SK-N-SH treated with all-trans-retinoic acid at 6 μM for 48 hours (cell line): ENCODE results near the gene RASAL2.
A peak's percentile ranks its signal among the peaks of the same experiment; 100 is the strongest.

Experiments
- ATAC-seq: fragments of 200-7000 bp; cut with Tn5 transposase; 3 replicates; pipeline ENCODE4 v1.9.1; 2020; ENCODE audit warnings: mild to moderate bottlenecking, moderate library complexity
- BACH2 ChIP-seq: fragments of 250-450 bp; sonication (Bioruptor Pico); IDR thresholded peaks from 2 replicates; pipeline ENCODE4 v1.9.0; 2021; ENCODE audit warnings: mild to moderate bottlenecking, borderline replicate concordance
- CSDC2 ChIP-seq: fragments of 250-450 bp; sonication (Bioruptor Pico); IDR thresholded peaks from 2 replicates; pipeline ENCODE4 v1.5.0; 2020; ENCODE audit warnings: mild to moderate bottlenecking, moderate library complexity
- ESRRG ChIP-seq: fragments of 250-450 bp; sonication (Bioruptor Pico); IDR thresholded peaks from 2 replicates; pipeline ENCODE4 v1.6.1; 2021; ENCODE audit warnings: mild to moderate bottlenecking
- GLIS3 ChIP-seq: fragments of 250-450 bp; sonication (Bioruptor Pico); IDR thresholded peaks from 2 replicates; pipeline ENCODE4 v1.5.0; 2020; ENCODE audit warnings: mild to moderate bottlenecking, moderate library complexity
- ISL1 ChIP-seq: fragments of 250-450 bp; sonication (Bioruptor Pico); IDR thresholded peaks from 2 replicates; pipeline ENCODE4 v2.1.2; 2022; ENCODE audit warnings: mild to moderate bottlenecking, moderate library complexity
- OSR1 ChIP-seq: fragments of 250-450 bp; sonication (Bioruptor Pico); IDR thresholded peaks from 2 replicates; pipeline ENCODE4 v1.8.0; 2022; ENCODE audit warnings: moderate library complexity, mild to moderate bottlenecking, inconsistent platforms
- PATZ1 ChIP-seq: fragments of 250-450 bp; sonication (Bioruptor Pico); IDR thresholded peaks from 2 replicates; pipeline ENCODE4 v1.8.0; 2020; ENCODE audit warnings: mild to moderate bottlenecking, moderate library complexity, borderline replicate concordance
- POU6F1 ChIP-seq: fragments of 250-450 bp; sonication (Bioruptor Pico); IDR thresholded peaks from 2 replicates; pipeline ENCODE4 v1.8.0; 2021; ENCODE audit warnings: low read depth, mild to moderate bottlenecking, moderate library complexity, borderline replicate concordance
- PPARA ChIP-seq: fragments of 250-450 bp; sonication (Bioruptor Pico); IDR thresholded peaks from 2 replicates; pipeline ENCODE4 v1.5.0; 2020; ENCODE audit warnings: mild to moderate bottlenecking, borderline replicate concordance
- RARB ChIP-seq: fragments of 250-450 bp; sonication (Bioruptor Pico); IDR thresholded peaks from 2 replicates; pipeline ENCODE4 v1.8.0; 2021; ENCODE audit warnings: mild to moderate bottlenecking, moderate library complexity
- SNAI2 ChIP-seq: fragments of 250-450 bp; sonication (Bioruptor Pico); IDR thresholded peaks from 2 replicates; pipeline ENCODE4 v1.5.0; 2020; ENCODE audit warnings: mild to moderate bottlenecking, moderate library complexity
- TCF4 ChIP-seq: fragments of 250-450 bp; sonication (Bioruptor Pico); IDR thresholded peaks from 2 replicates; pipeline ENCODE4 v1.8.0; 2021; ENCODE audit warnings: mild to moderate bottlenecking, moderate library complexity, borderline replicate concordance
- TOX ChIP-seq: fragments of 250-450 bp; sonication (Bioruptor Pico); IDR thresholded peaks from 2 replicates; pipeline ENCODE4 v1.8.0; 2021; ENCODE audit warnings: mild to moderate bottlenecking, moderate library complexity, borderline replicate concordance
- ZFP3 ChIP-seq: fragments of 250-450 bp; sonication (Bioruptor Pico); IDR thresholded peaks from 2 replicates; pipeline ENCODE4 v1.5.0; 2020; ENCODE audit warnings: mild to moderate bottlenecking, moderate library complexity
- ZFP30 ChIP-seq: fragments of 450-650 bp; formaldehyde crosslinking; IDR thresholded peaks from 2 replicates; pipeline ENCODE4 v1.5.0; 2022; ENCODE audit warnings: mild to moderate bottlenecking, moderate library complexity
- ZNF565 ChIP-seq: fragments of 450-650 bp; formaldehyde crosslinking; conservative IDR thresholded peaks from 2 replicates; pipeline ENCODE4 v1.5.0; 2020; ENCODE audit warnings: low read depth, mild to moderate bottlenecking, moderate library complexity
- ZNF70 ChIP-seq: fragments of 450-650 bp; formaldehyde crosslinking; IDR thresholded peaks from 2 replicates; pipeline ENCODE4 v1.5.0; 2020; ENCODE audit warnings: mild to moderate bottlenecking, moderate library complexity
- ZNF8 ChIP-seq: fragments of 450-650 bp; formaldehyde crosslinking; IDR thresholded peaks from 2 replicates; pipeline ENCODE4 v1.5.0; 2020; ENCODE audit warnings: mild to moderate bottlenecking, moderate library complexity
- TF ChIP-seq, protein P1 (sequence below): fragments of 250-450 bp; sonication (Bioruptor Pico); IDR thresholded peaks from 2 replicates; pipeline ENCODE4 v1.5.1; 2021; ENCODE audit warnings: mild to moderate bottlenecking, moderate library complexity
- TF ChIP-seq, protein P2 (sequence below): fragments of 250-450 bp; sonication (Bioruptor Pico); IDR thresholded peaks from 2 replicates; pipeline ENCODE4 v1.5.1; 2020; ENCODE audit warnings: low read depth, mild to moderate bottlenecking, moderate library complexity
- TF ChIP-seq, protein P3 (sequence below): fragments of 250-450 bp; sonication (Bioruptor Pico); IDR thresholded peaks from 2 replicates; pipeline ENCODE4 v1.5.0; 2020; ENCODE audit warnings: mild to moderate bottlenecking, moderate library complexity

RASAL2 gene

GRCh38 chr1:178528953-178529335 is 435.0 kb downstream of the RASAL2 start:
- no peak for TF ChIP-seq ZNF8 (CRISPR knock-in tag)
- TF ChIP-seq, protein P1, sequence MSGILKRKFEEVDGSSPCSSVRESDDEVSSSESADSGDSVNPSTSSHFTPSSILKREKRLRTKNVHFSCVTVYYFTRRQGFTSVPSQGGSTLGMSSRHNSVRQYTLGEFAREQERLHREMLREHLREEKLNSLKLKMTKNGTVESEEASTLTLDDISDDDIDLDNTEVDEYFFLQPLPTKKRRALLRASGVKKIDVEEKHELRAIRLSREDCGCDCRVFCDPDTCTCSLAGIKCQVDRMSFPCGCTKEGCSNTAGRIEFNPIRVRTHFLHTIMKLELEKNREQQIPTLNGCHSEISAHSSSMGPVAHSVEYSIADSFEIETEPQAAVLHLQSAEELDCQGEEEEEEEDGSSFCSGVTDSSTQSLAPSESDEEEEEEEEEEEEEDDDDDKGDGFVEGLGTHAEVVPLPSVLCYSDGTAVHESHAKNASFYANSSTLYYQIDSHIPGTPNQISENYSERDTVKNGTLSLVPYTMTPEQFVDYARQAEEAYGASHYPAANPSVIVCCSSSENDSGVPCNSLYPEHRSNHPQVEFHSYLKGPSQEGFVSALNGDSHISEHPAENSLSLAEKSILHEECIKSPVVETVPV = no peak
- TF ChIP-seq OSR1 (CRISPR knock-in tag) = no peak
- TF ChIP-seq ZNF70 (CRISPR knock-in tag) = no peak
- no peak for TF ChIP-seq ZFP30 (CRISPR knock-in tag)
- no peak for TF ChIP-seq ZNF565 (CRISPR knock-in tag)
- TF ChIP-seq RARB (CRISPR knock-in tag) = no peak
- TF ChIP-seq ESRRG (CRISPR knock-in tag) = no peak
- TF ChIP-seq TCF4 = no peak
- no peak for TF ChIP-seq ISL1
- no peak for ATAC-seq

DNA sequence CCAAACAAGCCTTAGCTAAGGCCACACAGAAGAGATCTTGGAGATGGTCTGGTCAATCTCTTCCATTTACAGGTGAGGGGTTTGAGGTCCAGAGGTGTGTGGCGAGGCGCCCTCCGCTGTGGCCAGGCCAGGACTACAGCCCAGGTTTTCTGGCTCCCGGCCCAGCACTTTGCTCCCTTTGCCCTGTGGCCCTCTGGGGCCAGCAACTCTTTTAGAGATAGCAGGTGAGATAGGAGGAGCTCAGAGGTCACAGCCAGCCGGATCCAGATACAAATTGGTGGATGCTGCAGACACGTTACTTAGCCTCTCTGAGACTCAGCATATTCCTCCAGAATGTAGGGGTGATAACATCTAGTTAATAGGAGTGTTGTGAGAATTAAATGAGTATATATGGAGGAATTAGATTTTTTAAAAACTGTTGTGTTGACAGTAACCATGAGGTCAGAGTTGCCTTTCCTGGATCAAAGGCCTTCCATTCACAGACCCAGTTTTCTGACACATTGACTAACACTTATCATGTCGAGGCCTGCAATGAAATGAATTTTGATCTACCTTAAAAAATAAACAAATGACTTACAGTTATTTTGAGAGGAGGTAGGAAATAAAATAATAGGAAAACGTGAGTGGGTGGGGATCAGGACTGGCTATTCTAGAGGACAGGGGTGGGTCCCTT is 435.6 kb downstream of the RASAL2 start:
- ATAC-seq = no peak
- TF ChIP-seq PPARA (CRISPR knock-in tag) (no peak), ZNF565 (CRISPR knock-in tag) (no peak), ESRRG (CRISPR knock-in tag) (no peak), GLIS3 (CRISPR knock-in tag) (no peak), POU6F1 (CRISPR knock-in tag) (no peak)

DNA sequence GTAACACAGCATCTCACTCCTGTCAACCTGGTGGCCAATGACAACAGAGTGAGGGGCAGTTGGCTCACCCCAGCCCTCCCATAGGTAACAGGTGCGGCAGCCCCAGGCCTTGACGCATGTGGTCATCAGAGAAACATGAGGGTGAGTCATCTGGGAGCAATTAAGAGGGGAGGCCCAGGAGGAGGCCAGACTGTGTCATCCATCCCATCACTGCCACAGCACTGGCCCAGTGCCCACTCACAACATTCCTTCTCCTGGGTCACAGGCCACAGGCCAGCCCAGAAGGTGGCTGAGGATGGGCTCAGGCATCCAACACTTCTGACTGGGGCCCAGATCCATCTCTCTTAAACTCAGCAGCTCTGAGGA is 436.1 kb downstream of the RASAL2 start:
- no peak for TF ChIP-seq CSDC2 (CRISPR knock-in tag)
- no peak for TF ChIP-seq ZNF565 (CRISPR knock-in tag)
- TF ChIP-seq BACH2 (CRISPR knock-in tag) = no peak
- TF ChIP-seq PPARA (CRISPR knock-in tag) = no peak
- no peak for TF ChIP-seq ZFP3 (CRISPR knock-in tag)
- TF ChIP-seq, protein P2, sequence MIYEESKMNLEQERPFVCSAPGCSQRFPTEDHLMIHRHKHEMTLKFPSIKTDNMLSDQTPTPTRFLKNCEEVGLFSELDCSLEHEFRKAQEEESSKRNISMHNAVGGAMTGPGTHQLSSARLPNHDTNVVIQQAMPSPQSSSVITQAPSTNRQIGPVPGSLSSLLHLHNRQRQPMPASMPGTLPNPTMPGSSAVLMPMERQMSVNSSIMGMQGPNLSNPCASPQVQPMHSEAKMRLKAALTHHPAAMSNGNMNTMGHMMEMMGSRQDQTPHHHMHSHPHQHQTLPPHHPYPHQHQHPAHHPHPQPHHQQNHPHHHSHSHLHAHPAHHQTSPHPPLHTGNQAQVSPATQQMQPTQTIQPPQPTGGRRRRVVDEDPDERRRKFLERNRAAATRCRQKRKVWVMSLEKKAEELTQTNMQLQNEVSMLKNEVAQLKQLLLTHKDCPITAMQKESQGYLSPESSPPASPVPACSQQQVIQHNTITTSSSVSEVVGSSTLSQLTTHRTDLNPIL = no peak
- ATAC-seq = peak; percentile 65

GRCh38 chr1:178530502-178530901 is 436.6 kb downstream of the RASAL2 start:
- peak; percentile 24 for ATAC-seq
- no peak for TF ChIP-seq ZNF70 (CRISPR knock-in tag)
- no peak for TF ChIP-seq POU6F1 (CRISPR knock-in tag)
- no peak for TF ChIP-seq SNAI2 (CRISPR knock-in tag)
- no peak for TF ChIP-seq ZFP30 (CRISPR knock-in tag)
- TF ChIP-seq PATZ1 (CRISPR knock-in tag) = no peak
- TF ChIP-seq CSDC2 (CRISPR knock-in tag) = no peak
- TF ChIP-seq TCF4 = no peak
- TF ChIP-seq, protein P1 = no peak
- TF ChIP-seq, protein P2 = no peak
- TF ChIP-seq PPARA (CRISPR knock-in tag) = no peak
- no peak for TF ChIP-seq ZNF8 (CRISPR knock-in tag)
- TF ChIP-seq TOX (CRISPR knock-in tag) = no peak
- no peak for TF ChIP-seq ZNF565 (CRISPR knock-in tag)
- TF ChIP-seq, protein P3, sequence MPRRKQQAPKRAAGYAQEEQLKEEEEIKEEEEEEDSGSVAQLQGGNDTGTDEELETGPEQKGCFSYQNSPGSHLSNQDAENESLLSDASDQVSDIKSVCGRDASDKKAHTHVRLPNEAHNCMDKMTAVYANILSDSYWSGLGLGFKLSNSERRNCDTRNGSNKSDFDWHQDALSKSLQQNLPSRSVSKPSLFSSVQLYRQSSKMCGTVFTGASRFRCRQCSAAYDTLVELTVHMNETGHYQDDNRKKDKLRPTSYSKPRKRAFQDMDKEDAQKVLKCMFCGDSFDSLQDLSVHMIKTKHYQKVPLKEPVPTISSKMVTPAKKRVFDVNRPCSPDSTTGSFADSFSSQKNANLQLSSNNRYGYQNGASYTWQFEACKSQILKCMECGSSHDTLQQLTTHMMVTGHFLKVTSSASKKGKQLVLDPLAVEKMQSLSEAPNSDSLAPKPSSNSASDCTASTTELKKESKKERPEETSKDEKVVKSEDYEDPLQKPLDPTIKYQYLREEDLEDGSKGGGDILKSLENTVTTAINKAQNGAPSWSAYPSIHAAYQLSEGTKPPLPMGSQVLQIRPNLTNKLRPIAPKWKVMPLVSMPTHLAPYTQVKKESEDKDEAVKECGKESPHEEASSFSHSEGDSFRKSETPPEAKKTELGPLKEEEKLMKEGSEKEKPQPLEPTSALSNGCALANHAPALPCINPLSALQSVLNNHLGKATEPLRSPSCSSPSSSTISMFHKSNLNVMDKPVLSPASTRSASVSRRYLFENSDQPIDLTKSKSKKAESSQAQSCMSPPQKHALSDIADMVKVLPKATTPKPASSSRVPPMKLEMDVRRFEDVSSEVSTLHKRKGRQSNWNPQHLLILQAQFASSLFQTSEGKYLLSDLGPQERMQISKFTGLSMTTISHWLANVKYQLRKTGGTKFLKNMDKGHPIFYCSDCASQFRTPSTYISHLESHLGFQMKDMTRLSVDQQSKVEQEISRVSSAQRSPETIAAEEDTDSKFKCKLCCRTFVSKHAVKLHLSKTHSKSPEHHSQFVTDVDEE (CRISPR knock-in tag) = no peak
- no peak for TF ChIP-seq ZFP3 (CRISPR knock-in tag)
- TF ChIP-seq BACH2 (CRISPR knock-in tag) = no peak
